PC-9 (cell line): ENCODE measurements around the gene WNT8B. TPM values are rescaled to one million over a fixed set of nuclear protein-coding genes. Genes with fewer than 3 reads are reported as not detected.

Experiments used
- BruUV-seq: library from RNA; stranded (reverse); fragments of 400-500 nt; replicated peaks from 2 replicates; lab custom pipeline; 2021; lab: Mats Ljungman, UMichigan
- CTCF ChIA-PET: fragments of 300-600 bp; sonication (Branson Sonifier 250); formaldehyde crosslinking; loops from one replicate; lab custom pipeline; 2022; ENCODE audit warnings: antibody characterized with exemption; lab: Charles Lee
- POLR2A ChIA-PET: fragments of 300-600 bp; sonication (Branson Sonifier 250); formaldehyde crosslinking; loops from one replicate; lab custom pipeline; 2022; ENCODE audit warnings: antibody characterized with exemption; ENCODE audit not compliant: unreplicated experiment; lab: Charles Lee
- DNase-seq, 2 experiments: peaks; one replicate each; pipeline versions ENCODE4 v3.0.0 to v3.0.0-alpha.2; 2015 to 2022; ENCODE audit warnings: mixed read lengths in 1 of 2
- H2AFZ ChIP-seq: fragments of 200-600 bp; sonication (generic); 2 replicates; pipeline ENCODE4 v1.8.1; 2017; ENCODE audit warnings: antibody characterized with exemption
- H3F3A ChIP-seq: fragments of 200-600 bp; sonication (generic); 2 replicates; pipeline ENCODE4 v1.8.1; 2017; ENCODE audit warnings: antibody characterized with exemption, mild to moderate bottlenecking, low read depth; ENCODE audit not compliant: insufficient read depth
- H3K27ac ChIP-seq: fragments of 200-600 bp; sonication (generic); 2 replicates; pipeline ENCODE4 v1.6.1; 2016; ENCODE audit warnings: mixed run types
- H3K27me3 ChIP-seq: fragments of 200-600 bp; sonication (generic); 2 replicates; pipeline ENCODE4 v1.6.1; 2016; ENCODE audit warnings: low read depth, mixed run types; ENCODE audit not compliant: insufficient read depth
- H3K36me3 ChIP-seq: fragments of 200-600 bp; sonication (generic); 2 replicates; pipeline ENCODE4 v1.6.1; 2016; ENCODE audit warnings: low read depth, mixed run types
- H3K4me1 ChIP-seq: fragments of 200-600 bp; sonication (generic); replicated peaks from 2 replicates; pipeline ENCODE4 v1.6.1; 2016; ENCODE audit warnings: mixed run types; ENCODE audit not compliant: insufficient read depth
- H3K4me2 ChIP-seq: fragments of 200-600 bp; sonication (generic); 2 replicates; pipeline ENCODE4 v1.6.1; 2017; ENCODE audit warnings: mixed run types
- H3K4me3 ChIP-seq: fragments of 200-600 bp; sonication (generic); 2 replicates; pipeline ENCODE4 v1.6.1; 2016; ENCODE audit warnings: mixed run types
- H3K79me2 ChIP-seq: fragments of 200-600 bp; sonication (generic); 2 replicates; pipeline ENCODE4 v1.6.1; 2017; ENCODE audit warnings: low read depth, mixed run types
- H3K9me2 ChIP-seq: fragments of 200-600 bp; sonication (generic); 2 replicates; pipeline ENCODE4 v1.8.1; 2017; ENCODE audit warnings: mild to moderate bottlenecking; ENCODE audit not compliant: insufficient read depth
- H3K9me3 ChIP-seq: fragments of 200-600 bp; sonication (generic); 2 replicates; pipeline ENCODE4 v1.8.1; 2016; ENCODE audit warnings: low read depth; ENCODE audit not compliant: insufficient read depth
- H4K20me1 ChIP-seq: fragments of 200-600 bp; sonication (generic); 2 replicates; pipeline ENCODE4 v1.8.1; 2017; ENCODE audit not compliant: insufficient read depth
- EZH2 ChIP-seq: fragments of 200-600 bp; sonication (generic); IDR thresholded peaks from 2 replicates; pipeline ENCODE4 v1.8.0; 2017; ENCODE audit warnings: antibody characterized with exemption, low read depth
- intact Hi-C: fragments of 100-400 bp; cut with micrococcal nuclease; formaldehyde crosslinking; loops from one replicate; pipeline ENCODE4 v1.10.0; 2022; ENCODE audit not compliant: unreplicated experiment
- total RNA-seq: library from RNA; stranded (reverse); gene quantifications from 2 replicates; pipeline ENCODE4 v1.2.3, GENCODE V29; 2021
- TF ChIP-seq, protein P1 (sequence below): fragments of 200-600 bp; sonication (generic); conservative IDR thresholded peaks from 2 replicates; pipeline ENCODE4 v1.6.1; 2017; ENCODE audit warnings: mixed run types, antibody characterized with exemption, mild to moderate bottlenecking, moderate library complexity

WNT8B gene
- total RNA-seq, 1 experiment from 2014 or later = not detected

DNA sequence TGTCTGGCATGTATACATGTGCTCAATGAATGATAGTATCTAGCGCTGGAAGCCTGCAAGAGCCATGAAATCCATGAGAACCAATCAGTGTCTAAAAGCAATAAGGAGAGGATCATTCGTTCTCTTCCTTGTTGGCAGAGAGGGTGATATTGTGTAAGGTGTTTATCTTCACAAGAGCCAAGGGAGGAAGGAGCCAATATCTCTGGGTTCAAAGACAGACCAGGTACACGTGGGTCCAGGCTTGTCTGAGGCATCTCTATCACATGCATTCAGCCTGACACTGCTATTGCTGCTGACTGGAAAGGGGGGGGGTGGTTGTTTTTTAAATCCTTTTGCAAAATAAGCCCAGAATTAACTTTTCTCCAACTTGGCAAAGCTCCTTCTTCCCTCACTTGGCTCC, 52.8 kb downstream of the WNT8B start:
- ChIA-PET POLR2A (no interaction called here), CTCF (no interaction called here)
- Histone ChIP-seq H3K36me3 (no peaks in the 10 kb centered on the region), H3K79me2 (no peaks in the 10 kb centered on the region), H3K9me2 (no peaks in the 10 kb centered on the region), H3K27ac (no peak overlapping the region), H3K4me3 (no peak overlapping the region), H2AFZ (no peak overlapping the region), H3K4me1 (peaks cover 8% of the 10 kb centered on the region), H3K27me3 (no peaks in the 10 kb centered on the region), H3F3A (no peaks in the 10 kb centered on the region), H3K9me3 (no peaks in the 10 kb centered on the region), H4K20me1 (no peaks in the 10 kb centered on the region), H3K4me2 (no peak overlapping the region)
- intact Hi-C loops = loop anchor here (10.0 kb wide), 1 partner anchor 211 kb away; no protein-coding TSS in a partner anchor
- BruUV-seq = no TSS peak
- TF ChIP-seq, protein P1, sequence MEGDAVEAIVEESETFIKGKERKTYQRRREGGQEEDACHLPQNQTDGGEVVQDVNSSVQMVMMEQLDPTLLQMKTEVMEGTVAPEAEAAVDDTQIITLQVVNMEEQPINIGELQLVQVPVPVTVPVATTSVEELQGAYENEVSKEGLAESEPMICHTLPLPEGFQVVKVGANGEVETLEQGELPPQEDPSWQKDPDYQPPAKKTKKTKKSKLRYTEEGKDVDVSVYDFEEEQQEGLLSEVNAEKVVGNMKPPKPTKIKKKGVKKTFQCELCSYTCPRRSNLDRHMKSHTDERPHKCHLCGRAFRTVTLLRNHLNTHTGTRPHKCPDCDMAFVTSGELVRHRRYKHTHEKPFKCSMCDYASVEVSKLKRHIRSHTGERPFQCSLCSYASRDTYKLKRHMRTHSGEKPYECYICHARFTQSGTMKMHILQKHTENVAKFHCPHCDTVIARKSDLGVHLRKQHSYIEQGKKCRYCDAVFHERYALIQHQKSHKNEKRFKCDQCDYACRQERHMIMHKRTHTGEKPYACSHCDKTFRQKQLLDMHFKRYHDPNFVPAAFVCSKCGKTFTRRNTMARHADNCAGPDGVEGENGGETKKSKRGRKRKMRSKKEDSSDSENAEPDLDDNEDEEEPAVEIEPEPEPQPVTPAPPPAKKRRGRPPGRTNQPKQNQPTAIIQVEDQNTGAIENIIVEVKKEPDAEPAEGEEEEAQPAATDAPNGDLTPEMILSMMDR = no peak
- TF ChIP-seq EZH2 = no peak
- no peak for DNase-seq

- Histone ChIP-seq H3K27me3 (no peaks in the 10 kb centered on the region), H3F3A (no peaks in the 10 kb centered on the region), H3K36me3 (no peaks in the 10 kb centered on the region), H3K9me3 (no peaks in the 10 kb centered on the region), H3K27ac (no peak overlapping the region), H3K79me2 (no peaks in the 10 kb centered on the region), H4K20me1 (no peaks in the 10 kb centered on the region), H3K4me1 (no peaks in the 10 kb centered on the region), H3K4me3 (no peak overlapping the region), H2AFZ (no peak overlapping the region), H3K4me2 (no peak overlapping the region), H3K9me2 (no peaks in the 10 kb centered on the region)
- TF ChIP-seq, protein P1 = no peak
- no peak for TF ChIP-seq EZH2
- intact Hi-C loops = loop anchor here (10.0 kb wide), 1 partner anchor 212 kb away; no protein-coding TSS in a partner anchor
- CTCF ChIA-PET = no interaction called here
- no TSS peak for BruUV-seq
- DNase-seq = no peak
- POLR2A ChIA-PET = no interaction called here
Measured at GRCh38 chr10:100516847-100517246, 54.0 kb downstream of the WNT8B start.

DNA sequence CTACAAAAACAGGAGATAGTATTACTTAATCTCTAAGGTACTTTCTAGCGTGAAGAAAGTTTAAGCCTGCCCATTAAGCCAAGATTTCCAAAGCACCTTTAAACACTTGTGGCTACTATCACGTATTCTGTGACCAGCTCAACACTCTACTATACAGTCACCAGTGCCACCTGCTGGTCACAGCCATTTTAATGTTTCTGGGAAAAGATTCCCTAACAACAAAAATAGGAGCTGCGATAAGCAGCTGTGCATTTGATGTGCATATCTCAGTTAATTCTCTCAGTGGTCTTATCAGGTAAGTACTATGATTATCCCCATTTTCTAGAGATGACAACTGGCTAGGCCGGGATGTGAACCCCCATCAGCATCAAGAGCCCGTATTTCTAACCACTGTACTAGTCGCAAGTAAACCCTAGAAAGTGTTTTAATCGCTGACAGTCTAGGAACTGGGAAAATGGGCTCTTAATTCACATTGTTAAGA, 56.0 kb downstream of the WNT8B start:
- POLR2A ChIA-PET = interaction anchor here (0.7 kb wide), 1 partner anchor 495 kb away, joined by 5 read pairs; no protein-coding TSS in a partner anchor
- no peaks in the 10 kb centered on the region for H3K9me2 ChIP-seq
- no peaks in the 10 kb centered on the region for H3F3A ChIP-seq

More for the DNA sequence above, 56.0 kb downstream of the WNT8B start:
- intact Hi-C loops = loop anchor here (1.0 to 10.0 kb wide), 2 partner anchors 84 to 214 kb away; no protein-coding TSS in a partner anchor
- Histone ChIP-seq H4K20me1 (no peaks in the 10 kb centered on the region), H3K79me2 (no peaks in the 10 kb centered on the region), H3K9me3 (no peaks in the 10 kb centered on the region), H2AFZ (no peak overlapping the region), H3K27me3 (no peaks in the 10 kb centered on the region), H3K27ac (no peak overlapping the region), H3K4me1 (no peaks in the 10 kb centered on the region), H3K4me2 (no peak overlapping the region), H3K36me3 (no peaks in the 10 kb centered on the region), H3K4me3 (no peak overlapping the region)
- CTCF ChIA-PET = interaction anchor here (0.6 to 1.6 kb wide), 11 partner anchors 8 to 907 kb away, joined by 3 to 11 read pairs (median 4); partner anchors contain the start of genes HIF1AN and SCD
- no TSS peak for BruUV-seq
- DNase-seq = peak; percentile 42 to 44
- TF ChIP-seq, protein P1 = peak; percentile 75
- no peak for TF ChIP-seq EZH2
